Liver (tissue), 3 donors: ENCODE results near the gene KLHL30.

Experiments used
- ATF3 ChIP-seq: IDR thresholded peaks from 2 replicates; pipeline ENCODE4 v1.6.1; 2016; ENCODE audit warnings: antibody characterized with exemption
- EGR1 ChIP-seq, 2 donors: IDR thresholded peaks; 2 replicates each; pipeline ENCODE4 v1.6.1; 2016 to 2018; ENCODE audit warnings: antibody characterized with exemption in 2 of 2, low read depth in 2 of 2
- GABPA ChIP-seq, 2 donors: IDR thresholded peaks in 1 of 2; conservative IDR thresholded peaks in 1 of 2; 2 replicates each; pipeline ENCODE4 v1.6.1; 2016; ENCODE audit warnings: antibody characterized with exemption in 2 of 2, mild to moderate bottlenecking in 1 of 2, moderate library complexity in 1 of 2
- RXRA ChIP-seq, 2 donors: IDR thresholded peaks; 2 replicates each; pipeline ENCODE4 v1.6.1; 2017 to 2018; ENCODE audit warnings: antibody characterized with exemption in 2 of 2, mild to moderate bottlenecking in 1 of 2
- TAF1 ChIP-seq: conservative IDR thresholded peaks from 2 replicates; pipeline ENCODE4 v1.6.1; 2016; ENCODE audit warnings: antibody characterized with exemption, mild to moderate bottlenecking
- TF ChIP-seq, protein P1 (sequence below): fragments of 150-350 bp; IDR thresholded peaks from 2 replicates; pipeline ENCODE4 v1.5.1; 2017; ENCODE audit warnings: improper control_type of control experiment, low read depth, low read length; ENCODE audit not compliant: missing input control
- TF ChIP-seq, protein P2 (sequence below): IDR thresholded peaks from 2 replicates; pipeline ENCODE4 v1.6.1; 2016; ENCODE audit warnings: antibody characterized with exemption
- donor health status: healthy.
- donor health status: healthy.

GRCh38 chr2:238107525-238108422 is 30.7 kb upstream of the KLHL30 start:
- no peak for TF ChIP-seq EGR1 (IDR thresholded peaks at IDR 0.05; ENCODE audit: low read depth in 2 of 2)
- TF ChIP-seq, protein P1, sequence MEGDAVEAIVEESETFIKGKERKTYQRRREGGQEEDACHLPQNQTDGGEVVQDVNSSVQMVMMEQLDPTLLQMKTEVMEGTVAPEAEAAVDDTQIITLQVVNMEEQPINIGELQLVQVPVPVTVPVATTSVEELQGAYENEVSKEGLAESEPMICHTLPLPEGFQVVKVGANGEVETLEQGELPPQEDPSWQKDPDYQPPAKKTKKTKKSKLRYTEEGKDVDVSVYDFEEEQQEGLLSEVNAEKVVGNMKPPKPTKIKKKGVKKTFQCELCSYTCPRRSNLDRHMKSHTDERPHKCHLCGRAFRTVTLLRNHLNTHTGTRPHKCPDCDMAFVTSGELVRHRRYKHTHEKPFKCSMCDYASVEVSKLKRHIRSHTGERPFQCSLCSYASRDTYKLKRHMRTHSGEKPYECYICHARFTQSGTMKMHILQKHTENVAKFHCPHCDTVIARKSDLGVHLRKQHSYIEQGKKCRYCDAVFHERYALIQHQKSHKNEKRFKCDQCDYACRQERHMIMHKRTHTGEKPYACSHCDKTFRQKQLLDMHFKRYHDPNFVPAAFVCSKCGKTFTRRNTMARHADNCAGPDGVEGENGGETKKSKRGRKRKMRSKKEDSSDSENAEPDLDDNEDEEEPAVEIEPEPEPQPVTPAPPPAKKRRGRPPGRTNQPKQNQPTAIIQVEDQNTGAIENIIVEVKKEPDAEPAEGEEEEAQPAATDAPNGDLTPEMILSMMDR = no peak
- TF ChIP-seq, protein P2, sequence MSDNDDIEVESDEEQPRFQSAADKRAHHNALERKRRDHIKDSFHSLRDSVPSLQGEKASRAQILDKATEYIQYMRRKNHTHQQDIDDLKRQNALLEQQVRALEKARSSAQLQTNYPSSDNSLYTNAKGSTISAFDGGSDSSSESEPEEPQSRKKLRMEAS = no peak
- peak in 1 of 2 donors; percentile 47 for TF ChIP-seq GABPA (IDR thresholded peaks at IDR 0.05 in 1 of 2, conservative IDR thresholded peaks at IDR 0.05 in 1 of 2)
- TF ChIP-seq TAF1 = no peak
- peak; percentile 93 to 95 for TF ChIP-seq RXRA (IDR thresholded peaks at IDR 0.05)
- no peak for TF ChIP-seq ATF3
